ENCODE measurements around the gene MOXD1. TPM values are rescaled to one million over a fixed set of nuclear protein-coding genes. Genes with fewer than 3 reads are reported as not detected.

MOXD1 gene
- total and polyA plus RNA-seq, 2 of the 8 experiments (the other 6 are each of a cell fraction or from before 2014, with no cell fraction given): 1.6 to 3.5 TPM

GRCh38 chr6:132289756-132290155 is 111.5 kb downstream of the MOXD1 start:
- Histone ChIP-seq H3K23me2 (ENCODE audit: low read depth, low read length) (no peaks in the 10 kb centered on the region), H3K56ac (replicated peaks; ENCODE audit: insufficient read length, low read depth, low read length) (no peak overlapping the region), H4K91ac (replicated peaks; ENCODE audit: insufficient read length, low read length) (no peak overlapping the region), H3K4me3 (ENCODE audit: extremely low read depth in 1 of 4, insufficient read depth in 2 of 4, low read depth in 3 of 4, low read length in 4 of 4) (no peak overlapping the region), H2BK20ac (ENCODE audit: low read length) (no peak overlapping the region), H2BK12ac (ENCODE audit: low read depth, low read length) (no peak overlapping the region), H4K20me1 (replicated peaks in 1 of 2; ENCODE audit: control insufficient read depth in 1 of 2, insufficient read depth in 2 of 2, low read length in 2 of 2) (no peaks in the 10 kb centered on the region), H2AK5ac (ENCODE audit: low read depth, low read length) (no peak overlapping the region), H4K5ac (ENCODE audit: insufficient read length, low read depth, low read length) (no peak overlapping the region), H3K36me3 (ENCODE audit: control insufficient read depth in 2 of 4, insufficient read depth in 4 of 4, low read length in 3 of 4) (no peaks in the 10 kb centered on the region), H2BK15ac (ENCODE audit: low read length) (no peak overlapping the region), H3K27me3 (replicated peaks in 1 of 4; ENCODE audit: control insufficient read depth in 3 of 4, extremely low read depth in 1 of 4, insufficient read depth in 3 of 4, low read length in 3 of 4) (no peaks in the 10 kb centered on the region), H3K9me3 (ENCODE audit: insufficient read depth in 2 of 2, low read depth in 1 of 2, low read length in 1 of 2) (no peaks in the 10 kb centered on the region), H3K4ac (replicated peaks; ENCODE audit: insufficient read length, low read depth, low read length) (no peak overlapping the region), H2BK120ac (replicated peaks; ENCODE audit: low read depth, low read length) (no peak overlapping the region), H3K27ac (ENCODE audit: low read depth, low read length) (no peak overlapping the region), H2BK5ac (ENCODE audit: low read depth, low read length) (no peak overlapping the region), H4K8ac (ENCODE audit: extremely low read depth, insufficient read depth, low read length) (no peak overlapping the region), H3K4me2 (ENCODE audit: insufficient read depth in 1 of 2, low read depth in 2 of 2, low read length in 2 of 2) (no peak overlapping the region), H3K4me1 (replicated peaks in 1 of 4; ENCODE audit: control insufficient read depth in 3 of 4, insufficient read depth in 4 of 4, low read length in 3 of 4) (no peaks in the 10 kb centered on the region), H3K9ac (replicated peaks in 1 of 4; ENCODE audit: extremely low read depth in 1 of 4, low read depth in 3 of 4, low read length in 3 of 4) (no peak overlapping the region), H3K79me2 (ENCODE audit: control insufficient read depth in 1 of 2, insufficient read depth in 2 of 2, low read length in 2 of 2) (no peaks in the 10 kb centered on the region), H3K79me1 (ENCODE audit: low read depth, low read length) (no peaks in the 10 kb centered on the region), H3K14ac (ENCODE audit: insufficient read length) (no peak overlapping the region), H3K23ac (ENCODE audit: insufficient read length) (no peak overlapping the region), H3K18ac (ENCODE audit: extremely low read depth, low read length) (no peak overlapping the region), H2AFZ (ENCODE audit: low read length) (no peak overlapping the region)
- ChIA-PET POLR2A (ENCODE audit: partially characterized antibody) (interaction anchor here (0.6 to 1.4 kb wide), 3 partner anchors 87 to 339 kb away, joined by 3 to 8 read pairs (median 3); partner anchors contain the start of gene CCN2), CTCF (ENCODE audit: partially characterized antibody) (interaction anchor here (0.6 to 16.4 kb wide), 8 partner anchors 8 to 1370 kb away, joined by 3 to 280 read pairs (median 11); no protein-coding TSS in a partner anchor)
- FAIRE-seq (no peak), DNase-seq (ENCODE audit: low read depth in 1 of 2, low spot score in 2 of 2) (no peak)
- TF ChIP-seq CBX8 (IDR thresholded peaks at IDR 0.05; ENCODE audit: borderline replicate concordance, low read depth, low read length): no peak
- TF ChIP-seq TAF7 (optimal IDR thresholded peaks at IDR 0.05; ENCODE audit: borderline replicate concordance, low read depth, low read length): no peak
- no peak for TF ChIP-seq KDM1A (IDR thresholded peaks at IDR 0.05; ENCODE audit: borderline replicate concordance, low read length)
- no peak for TF ChIP-seq RAD21 (IDR thresholded peaks at IDR 0.05 in 1 of 2, conservative IDR thresholded peaks at IDR 0.05 in 1 of 2; ENCODE audit: low read depth in 2 of 2, low read length in 2 of 2)
- no peak for TF ChIP-seq ATF3 (IDR thresholded peaks at IDR 0.05; ENCODE audit: insufficient read depth, low read depth, low read length)
- no peak for TF ChIP-seq SP1 (IDR thresholded peaks at IDR 0.05; ENCODE audit: low read depth, low read length)
- TF ChIP-seq FOSL1 (IDR thresholded peaks at IDR 0.05; ENCODE audit: insufficient read depth, low read depth, low read length): no peak
- no peak for TF ChIP-seq EGR1 (IDR thresholded peaks at IDR 0.05; ENCODE audit: borderline replicate concordance, low read depth, low read length)
- TF ChIP-seq MAX (IDR thresholded peaks at IDR 0.05): no peak
- TF ChIP-seq ATF2 (IDR thresholded peaks at IDR 0.05; ENCODE audit: low read length): no peak
- no peak for TF ChIP-seq NANOG (IDR thresholded peaks at IDR 0.05; ENCODE audit: insufficient read depth, low read depth, low read length, poor library complexity, severe bottlenecking)
- WGBS, 2 experiments (ENCODE audit: extremely low coverage in 1 of 2, insufficient coverage in 1 of 2, insufficient read length in 1 of 2, insufficient replicate concordance in 2 of 2, low coverage in 1 of 2, low lambda C conversion rate in 2 of 2, missing lambda C conversion rate in 1 of 2): 77% methylated on average over 3 of the region's 3 CpGs; no CpG with 5 or more reads in 1 of the 2 experiments
